HEK293T (cell line): ENCODE data around the gene ANKRD27.
A peak's percentile ranks its signal among the peaks of the same experiment; 100 is the strongest.

ENCODE experiments used
- CTCF ChIA-PET: fragments of 350-600 bp; formaldehyde crosslinking; extraction: SDS; loops from one replicate; lab custom pipeline; 2021; ENCODE audit warnings: antibody characterized with exemption, inconsistent platforms; lab: Yijun Ruan, JAX
- POLR2A ChIA-PET: fragments of 350-600 bp; formaldehyde crosslinking; extraction: SDS; loops from one replicate; lab custom pipeline; 2020; ENCODE audit warnings: antibody characterized with exemption, inconsistent platforms; lab: Yijun Ruan, JAX
- DNase-seq: peaks from one replicate; pipeline ENCODE4 v3.0.0; 2012; ENCODE audit warnings: mixed read lengths; ENCODE audit errors: extremely low spot score
- ARNT ChIP-seq: fragments of 450-650 bp; IDR thresholded peaks from 2 replicates; pipeline ENCODE4 v1.6.1; 2017; ENCODE audit warnings: mild to moderate bottlenecking
- BHLHE40 ChIP-seq: fragments of 450-650 bp; IDR thresholded peaks from 2 replicates; pipeline ENCODE4 v1.6.1; 2016; ENCODE audit warnings: mild to moderate bottlenecking, moderate library complexity, borderline replicate concordance
- CTBP1 ChIP-seq: fragments of 450-650 bp; IDR thresholded peaks from 2 replicates; pipeline ENCODE4 v1.6.1; 2016; ENCODE audit warnings: borderline replicate concordance
- ELF4 ChIP-seq: fragments of 450-650 bp; IDR thresholded peaks from 2 replicates; pipeline ENCODE4 v1.6.1; 2017; ENCODE audit warnings: antibody characterized with exemption
- FOXA1 ChIP-seq: fragments of 450-650 bp; IDR thresholded peaks from 2 replicates; pipeline ENCODE4 v1.6.1; 2016; ENCODE audit warnings: mild to moderate bottlenecking
- FOXK2 ChIP-seq: fragments of 450-650 bp; IDR thresholded peaks from 2 replicates; pipeline ENCODE4 v1.6.1; 2016; ENCODE audit warnings: mild to moderate bottlenecking
- FOXM1 ChIP-seq: fragments of 450-650 bp; IDR thresholded peaks from 2 replicates; pipeline ENCODE4 v1.6.1; 2017; ENCODE audit warnings: mild to moderate bottlenecking, borderline replicate concordance
- L3MBTL2 ChIP-seq: fragments of 450-650 bp; conservative IDR thresholded peaks from 2 replicates; pipeline ENCODE4 v1.6.1; 2016; ENCODE audit warnings: mild to moderate bottlenecking
- LEF1 ChIP-seq: fragments of 450-650 bp; IDR thresholded peaks from 2 replicates; pipeline ENCODE4 v1.6.1; 2017; ENCODE audit warnings: mild to moderate bottlenecking, borderline replicate concordance
- NFRKB ChIP-seq: fragments of 450-650 bp; IDR thresholded peaks from 2 replicates; pipeline ENCODE4 v1.6.1; 2016; ENCODE audit warnings: mild to moderate bottlenecking, moderate library complexity
- SP1 ChIP-seq: fragments of 450-650 bp; IDR thresholded peaks from 2 replicates; pipeline ENCODE4 v1.6.1; 2017
- SUZ12 ChIP-seq: fragments of 450-650 bp; IDR thresholded peaks from 2 replicates; pipeline ENCODE4 v1.6.1; 2016; ENCODE audit warnings: mild to moderate bottlenecking
- TARDBP ChIP-seq: fragments of 450-650 bp; IDR thresholded peaks from 2 replicates; pipeline ENCODE4 v1.6.1; 2016
- ZNF384 ChIP-seq: fragments of 450-650 bp; IDR thresholded peaks from 2 replicates; pipeline ENCODE4 v1.6.1; 2016
- TF ChIP-seq, protein P1 (sequence below): fragments of 450-650 bp; IDR thresholded peaks from 2 replicates; pipeline ENCODE4 v1.6.1; 2016

Gene ANKRD27

GRCh38 chr19:32607479-32607878 lies 67.5 kb downstream of the ANKRD27 start:
- TF ChIP-seq TARDBP (no peak), SUZ12 (no peak), L3MBTL2 (no peak), ZNF384 (no peak), ELF4 (no peak), FOXM1 (no peak), BHLHE40 (no peak), SP1 (no peak), ARNT (no peak), NFRKB (no peak), FOXA1 (no peak), FOXK2 (no peak)
- TF ChIP-seq, protein P1, sequence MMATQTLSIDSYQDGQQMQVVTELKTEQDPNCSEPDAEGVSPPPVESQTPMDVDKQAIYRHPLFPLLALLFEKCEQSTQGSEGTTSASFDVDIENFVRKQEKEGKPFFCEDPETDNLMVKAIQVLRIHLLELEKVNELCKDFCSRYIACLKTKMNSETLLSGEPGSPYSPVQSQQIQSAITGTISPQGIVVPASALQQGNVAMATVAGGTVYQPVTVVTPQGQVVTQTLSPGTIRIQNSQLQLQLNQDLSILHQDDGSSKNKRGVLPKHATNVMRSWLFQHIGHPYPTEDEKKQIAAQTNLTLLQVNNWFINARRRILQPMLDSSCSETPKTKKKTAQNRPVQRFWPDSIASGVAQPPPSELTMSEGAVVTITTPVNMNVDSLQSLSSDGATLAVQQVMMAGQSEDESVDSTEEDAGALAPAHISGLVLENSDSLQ, result no peak
- no peak for DNase-seq
- ChIA-PET CTCF (no interaction called here), POLR2A (no interaction called here)

- POLR2A ChIA-PET, result no interaction called here
- CTCF ChIA-PET, result no interaction called here
- no peak for DNase-seq
- TF ChIP-seq BHLHE40, result no peak
- no peak for TF ChIP-seq SP1
- TF ChIP-seq LEF1, result no peak
- TF ChIP-seq, protein P1, result no peak
Observed at GRCh38 chr19:32606289-32606688, 68.7 kb downstream of the ANKRD27 start.

DNA sequence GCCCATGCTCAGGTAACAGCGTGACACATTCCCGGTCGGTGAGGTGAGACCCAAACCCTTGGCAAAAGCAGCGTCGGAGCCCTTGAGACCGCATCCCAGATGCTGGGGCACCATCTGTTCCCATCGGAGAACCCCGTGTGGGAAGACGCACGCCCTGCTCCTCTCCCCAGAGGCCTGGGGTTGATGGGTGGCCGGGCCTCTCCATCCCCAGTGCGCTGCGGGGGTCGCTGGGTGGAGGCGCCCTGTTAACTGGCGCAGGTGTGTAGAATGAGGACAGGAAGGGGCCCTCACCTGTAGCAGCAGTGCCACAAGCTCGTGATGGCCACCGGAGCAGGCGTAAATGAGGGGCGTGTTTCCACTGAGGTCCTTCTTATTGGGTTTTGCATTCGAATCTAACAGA lies 69.4 kb downstream of the ANKRD27 start:
- POLR2A ChIA-PET, result no interaction called here
- TF ChIP-seq FOXM1, result no peak
- no peak for TF ChIP-seq CTBP1
- TF ChIP-seq L3MBTL2, result no peak
- no peak for TF ChIP-seq ZNF384
- no peak for TF ChIP-seq NFRKB
- TF ChIP-seq ELF4, result no peak
- no peak for TF ChIP-seq SUZ12
- TF ChIP-seq TARDBP, result no peak
- no peak for TF ChIP-seq FOXK2
- no peak for TF ChIP-seq ARNT
- no peak for TF ChIP-seq FOXA1
- no peak for TF ChIP-seq BHLHE40
- no peak for TF ChIP-seq LEF1
- no peak for TF ChIP-seq SP1
- no peak for DNase-seq
- CTCF ChIA-PET, result no interaction called here

- POLR2A ChIA-PET, result no interaction called here
- TF ChIP-seq FOXM1 (no peak), ZNF384 (no peak), TARDBP (no peak), FOXK2 (no peak), CTBP1 (no peak), ARNT (no peak), SUZ12 (no peak), BHLHE40 (no peak), FOXA1 (no peak), SP1 (no peak), ELF4 (no peak), NFRKB (no peak), L3MBTL2 (no peak)
- TF ChIP-seq, protein P1, result no peak
- CTCF ChIA-PET, result no interaction called here
Observed at GRCh38 chr19:32603961-32604360, 71.0 kb downstream of the ANKRD27 start.

GRCh38 chr19:32599736-32600157 lies 75.2 kb downstream of the ANKRD27 start:
- peak; percentile 58 for DNase-seq
- ChIA-PET CTCF (interaction anchor here (0.7 to 1.3 kb wide), 2 partner anchors 20 to 92 kb away, joined by 3 read pairs; partner anchors contain the start of gene NUDT19), POLR2A (interaction anchor here (1.0 kb wide), 1 partner anchor 19 kb away, joined by 4 read pairs; the partner anchor contains the start of gene PDCD5)
- TF ChIP-seq, protein P1, result no peak
- TF ChIP-seq TARDBP (no peak), LEF1 (no peak), SP1 (no peak), BHLHE40 (no peak), FOXM1 (no peak), SUZ12 (no peak), FOXA1 (no peak)

More at GRCh38 chr19:32603961-32604360, 71.0 kb downstream of the ANKRD27 start:
- no peak for DNase-seq

DNA sequence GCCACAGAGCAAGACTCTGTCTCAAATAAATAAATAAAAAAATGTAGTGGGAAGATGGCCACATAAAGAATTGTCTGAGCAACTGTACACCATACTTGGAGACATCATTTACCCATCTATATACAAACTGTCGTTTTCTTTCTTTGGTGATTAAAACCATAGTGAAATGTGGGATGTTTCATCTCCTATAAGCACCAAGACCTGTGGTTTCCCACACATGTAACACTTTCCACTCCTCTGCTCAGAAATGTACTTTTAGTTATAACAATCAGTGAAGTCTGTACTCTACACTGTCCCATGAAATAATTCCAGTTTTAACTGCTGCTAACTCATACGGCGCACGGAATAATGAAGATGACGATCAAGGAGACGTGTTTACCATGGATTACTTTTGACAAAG lies 75.7 kb downstream of the ANKRD27 start:
- POLR2A ChIA-PET, result interaction anchor here (1.0 kb wide), 1 partner anchor 18 kb away, joined by 4 read pairs; the partner anchor contains the start of gene PDCD5
- no peak for TF ChIP-seq TARDBP
- no peak for TF ChIP-seq LEF1
- TF ChIP-seq SP1, result no peak
- no peak for TF ChIP-seq ZNF384
- TF ChIP-seq BHLHE40, result no peak
- no peak for TF ChIP-seq FOXK2
- no peak for TF ChIP-seq NFRKB
- no peak for TF ChIP-seq SUZ12
- CTCF ChIA-PET, result interaction anchor here (1.3 kb wide), 1 partner anchor 92 kb away, joined by 3 read pairs; the partner anchor contains the start of gene NUDT19
- no peak for DNase-seq
